GM21576 (cell line): ENCODE measurements around the gene RUVBL2.
"Not testable (repeated sequence)": the region's sequence is repeated elsewhere in the genome, so short reads cannot be mapped to it uniquely, and the experiment has no call there.

ENCODE experiments used
- ATAC-seq: cut with Tn5 transposase; IDR thresholded peaks from one replicate; pipeline ENCODE4 v1.9.1; 2021; ENCODE audit warnings: mild to moderate bottlenecking, moderate library complexity; ENCODE audit not compliant: unreplicated experiment

RUVBL2 gene

DNA sequence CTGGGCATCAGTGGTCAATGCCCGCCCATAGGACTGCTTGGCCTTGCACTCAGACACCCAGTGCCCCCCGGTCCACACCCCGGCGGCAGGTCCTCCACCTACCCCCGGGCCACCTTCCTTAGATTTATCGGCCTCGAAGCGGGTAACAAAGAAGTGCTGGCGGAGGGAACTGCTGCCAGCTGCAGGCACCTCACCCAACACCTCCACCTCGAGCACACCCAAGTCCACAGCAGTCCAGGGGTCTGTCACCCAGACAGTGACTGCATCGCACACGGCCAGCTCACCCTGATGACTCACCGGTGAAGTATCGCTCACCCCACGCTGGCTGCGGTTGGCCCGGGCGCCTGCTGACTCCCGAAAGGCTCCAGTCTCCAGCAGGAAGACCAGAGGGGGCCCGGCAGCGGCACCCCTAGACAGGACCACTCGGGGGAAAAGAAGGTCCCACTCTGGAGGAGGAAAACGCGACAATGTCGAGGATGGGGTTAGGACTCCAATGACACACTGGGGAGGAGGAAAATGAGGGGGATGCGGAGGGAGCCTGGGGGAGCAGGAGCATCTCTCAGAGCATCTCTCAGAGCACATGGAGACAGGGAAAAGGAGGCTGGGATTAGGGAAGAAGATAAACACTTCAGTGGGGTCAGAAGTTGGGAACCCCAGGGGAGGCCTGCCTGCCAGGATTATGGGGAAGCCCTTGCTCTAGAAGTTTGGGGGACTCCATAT is 45.0 kb downstream of the RUVBL2 start:
- not testable (repeated sequence) for ATAC-seq

DNA sequence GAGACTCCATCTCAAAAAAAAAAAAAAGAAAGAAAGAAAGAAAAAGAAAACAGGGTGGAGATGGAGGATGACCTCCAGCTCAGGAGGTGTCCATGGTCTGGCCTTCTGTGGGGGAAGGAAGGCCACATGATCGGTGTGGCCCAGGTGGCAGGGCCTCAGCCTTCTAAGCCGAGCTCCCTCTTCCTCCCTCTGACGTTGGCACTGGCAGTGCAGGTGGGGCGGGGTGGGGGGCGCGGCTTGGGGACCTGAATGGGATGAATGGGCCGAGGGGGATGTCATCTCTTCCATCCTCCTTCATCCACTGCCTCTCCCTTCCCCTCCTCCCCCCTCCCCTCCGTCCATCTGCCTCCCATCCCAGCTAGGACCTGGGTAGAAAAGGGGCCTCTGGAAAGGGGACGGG is 46.0 kb downstream of the RUVBL2 start:
- ATAC-seq: not testable (repeated sequence)

DNA sequence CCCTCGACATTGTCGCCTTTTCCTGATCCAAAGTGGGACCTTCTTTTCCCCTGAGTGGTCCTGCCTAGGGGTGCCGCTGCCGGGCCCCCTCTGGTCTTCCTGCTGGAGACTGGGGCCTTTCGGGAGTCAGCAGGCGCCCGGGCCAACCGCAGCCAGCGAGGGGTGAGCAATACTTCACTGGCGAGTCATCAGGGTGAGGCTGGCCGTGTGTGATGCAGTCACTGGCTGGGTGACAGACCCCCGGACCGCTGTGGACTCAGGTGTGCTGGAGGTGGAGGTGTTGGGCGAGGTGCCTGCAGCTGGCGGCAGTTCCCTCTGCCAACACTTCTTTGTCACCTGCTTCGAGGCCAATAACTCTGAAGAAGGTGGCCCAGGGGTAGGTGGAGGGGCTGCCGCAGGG is 48.5 kb downstream of the RUVBL2 start:
- ATAC-seq: no peak

DNA sequence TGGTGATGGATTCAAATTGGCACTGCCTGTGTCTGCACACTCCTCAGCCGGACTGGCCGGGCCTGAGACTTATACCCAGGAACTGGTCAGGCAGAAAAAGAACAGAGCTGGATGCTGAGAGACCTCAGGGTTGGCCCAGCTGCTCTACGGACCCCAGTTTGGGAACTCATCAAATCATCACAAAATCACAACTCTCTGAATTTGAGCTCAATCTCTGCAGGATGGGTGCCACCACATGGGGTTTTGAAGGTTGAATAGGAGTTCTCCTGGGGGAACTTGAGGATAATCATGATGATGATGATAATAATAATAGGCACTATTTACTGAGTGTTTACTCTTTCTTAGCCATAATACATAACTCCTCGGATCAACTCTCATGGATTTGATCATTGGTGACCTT is 49.0 kb downstream of the RUVBL2 start:
- not testable (repeated sequence) for ATAC-seq

DNA sequence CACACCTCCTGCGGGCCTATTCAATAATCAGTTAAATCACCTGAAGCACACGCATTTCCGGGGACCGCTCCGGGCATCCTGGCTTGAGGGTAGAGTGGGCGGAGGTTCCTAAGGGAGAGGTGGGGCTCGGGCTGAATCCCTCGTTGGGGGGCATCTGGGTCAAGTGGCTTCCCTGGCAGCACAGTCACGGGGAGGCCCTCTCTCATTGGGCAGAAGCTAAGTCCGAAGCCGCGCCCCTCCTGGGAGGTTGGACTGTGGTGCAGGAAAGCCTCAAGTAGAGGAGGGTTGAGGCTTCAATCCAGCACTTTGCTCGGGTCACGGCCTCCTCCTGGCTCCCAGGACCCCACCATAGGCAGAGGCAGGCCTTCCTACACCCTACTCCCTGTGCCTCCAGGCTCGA is 49.9 kb downstream of the RUVBL2 start, which contains the start of gene CGB5:
TSS of gene CGB5 (plus strand) at position 301 of the 400 bp plus-strand sequence. CDS start 362 bp downstream, outside the sequence.
- not testable (repeated sequence) for ATAC-seq

DNA sequence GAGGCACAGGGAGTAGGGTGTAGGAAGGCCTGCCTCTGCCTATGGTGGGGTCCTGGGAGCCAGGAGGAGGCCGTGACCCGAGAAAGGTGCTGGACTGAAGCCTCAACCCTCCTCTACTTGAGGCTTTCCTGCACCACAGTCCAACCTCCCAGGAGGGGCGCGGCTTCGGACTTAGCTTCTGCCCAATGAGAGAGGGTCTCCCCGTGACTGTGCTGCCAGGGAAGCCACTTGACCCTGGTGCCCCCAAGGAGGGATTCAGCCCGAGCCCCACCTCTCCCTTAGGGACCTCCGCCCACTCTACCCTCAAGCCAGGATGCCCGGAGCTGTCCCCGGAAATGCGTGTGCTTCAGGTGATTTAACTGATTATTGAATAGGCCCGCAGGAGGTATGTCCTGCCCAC is 55.3 kb downstream of the RUVBL2 start, which contains the start of gene CGB8:
TSS of gene CGB8 (minus strand) at position 101 of the 400 bp plus-strand sequence. CDS start 372 bp downstream, outside the sequence.
- not testable (repeated sequence) for ATAC-seq

DNA sequence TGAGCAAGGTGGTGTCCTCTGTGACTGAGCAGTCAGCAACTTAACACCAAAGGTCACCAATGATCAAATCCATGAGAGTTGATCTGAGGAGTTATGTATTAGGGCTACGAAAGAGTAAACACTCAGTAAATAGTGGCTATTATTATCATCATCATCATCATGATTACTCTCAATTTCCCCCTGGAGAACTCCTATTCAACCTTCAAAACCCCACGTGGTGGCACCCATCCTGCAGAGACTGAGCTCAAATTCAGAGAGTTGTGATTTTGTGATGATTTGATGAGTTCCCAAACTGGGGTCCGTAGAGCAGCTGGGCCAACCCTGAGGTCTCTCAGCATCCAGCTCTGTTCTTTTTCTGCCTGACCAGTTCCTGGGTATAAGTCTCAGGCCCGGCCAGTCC is 56.1 kb downstream of the RUVBL2 start:
- ATAC-seq: not testable (repeated sequence)

DNA sequence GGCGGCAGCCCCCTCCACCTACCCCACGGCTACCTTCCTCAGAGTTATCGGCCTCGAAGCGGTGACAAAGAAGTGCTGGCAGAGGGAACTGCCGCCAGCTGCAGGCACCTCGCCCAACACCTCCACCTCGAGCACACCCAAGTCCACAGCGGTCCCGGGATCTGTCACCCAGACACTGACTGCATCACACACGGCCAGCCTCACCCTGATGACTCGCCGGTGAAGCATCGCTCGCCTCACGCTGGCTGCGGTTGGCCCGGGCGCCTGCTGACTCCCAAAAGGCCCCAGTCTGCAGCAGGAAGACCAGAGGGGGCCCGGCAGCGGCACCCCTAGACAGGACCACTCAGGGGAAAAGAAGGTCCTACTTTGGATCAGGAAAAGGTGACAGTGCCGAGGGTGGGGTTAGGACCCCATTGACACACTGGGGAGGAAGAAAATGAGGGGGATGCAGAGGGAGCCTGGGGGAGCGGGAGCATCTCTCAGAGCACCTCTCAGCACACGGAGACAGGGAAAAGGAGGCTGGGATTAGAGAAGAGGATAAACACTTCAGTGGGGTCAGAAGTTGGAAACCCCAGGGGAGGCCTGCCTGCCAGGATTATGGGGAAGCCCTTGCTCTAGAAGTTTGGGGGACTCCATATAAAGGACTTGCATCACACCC is 56.8 kb downstream of the RUVBL2 start:
- not testable (repeated sequence) for ATAC-seq

DNA sequence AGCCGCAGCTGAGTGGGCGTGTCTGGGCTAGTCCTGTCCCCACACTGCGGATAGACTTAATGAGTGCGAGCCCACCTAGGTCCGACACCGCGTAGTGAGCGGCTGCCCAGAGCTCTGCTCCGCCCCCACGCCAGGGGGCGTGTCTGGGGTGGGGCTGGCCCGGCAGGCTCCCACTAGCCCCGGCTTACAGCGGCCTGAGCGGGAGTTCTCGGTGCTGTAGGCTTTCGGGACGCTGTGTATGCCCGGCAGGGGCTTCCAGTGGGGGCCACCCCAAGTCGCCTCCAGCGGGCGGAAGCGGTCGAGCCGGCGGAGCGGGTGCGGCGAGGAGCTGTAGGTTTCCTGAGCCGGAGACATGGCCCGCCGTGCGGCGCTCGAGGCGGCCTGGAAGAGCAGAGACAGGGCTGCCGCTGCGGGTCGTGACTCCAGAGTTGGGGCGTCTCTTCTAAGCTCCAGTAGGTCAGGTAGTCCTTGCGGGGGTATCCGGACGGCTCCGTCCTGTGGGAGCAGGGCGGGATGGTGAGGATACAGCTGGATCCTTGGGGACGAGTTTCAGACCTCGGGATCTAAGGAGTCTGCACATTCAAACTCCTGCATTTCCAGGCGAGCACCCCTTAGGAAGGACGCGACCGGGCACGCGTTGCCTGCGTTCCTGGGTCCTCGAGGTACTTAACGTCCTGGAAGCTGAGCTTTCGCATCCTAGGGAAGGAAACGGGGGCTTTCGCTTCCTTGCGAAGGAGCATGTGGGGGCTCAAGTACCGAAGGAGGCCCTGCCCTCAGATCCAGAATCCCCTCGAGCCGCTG is 62.6 kb downstream of the RUVBL2 start:
- no peak for ATAC-seq

DNA sequence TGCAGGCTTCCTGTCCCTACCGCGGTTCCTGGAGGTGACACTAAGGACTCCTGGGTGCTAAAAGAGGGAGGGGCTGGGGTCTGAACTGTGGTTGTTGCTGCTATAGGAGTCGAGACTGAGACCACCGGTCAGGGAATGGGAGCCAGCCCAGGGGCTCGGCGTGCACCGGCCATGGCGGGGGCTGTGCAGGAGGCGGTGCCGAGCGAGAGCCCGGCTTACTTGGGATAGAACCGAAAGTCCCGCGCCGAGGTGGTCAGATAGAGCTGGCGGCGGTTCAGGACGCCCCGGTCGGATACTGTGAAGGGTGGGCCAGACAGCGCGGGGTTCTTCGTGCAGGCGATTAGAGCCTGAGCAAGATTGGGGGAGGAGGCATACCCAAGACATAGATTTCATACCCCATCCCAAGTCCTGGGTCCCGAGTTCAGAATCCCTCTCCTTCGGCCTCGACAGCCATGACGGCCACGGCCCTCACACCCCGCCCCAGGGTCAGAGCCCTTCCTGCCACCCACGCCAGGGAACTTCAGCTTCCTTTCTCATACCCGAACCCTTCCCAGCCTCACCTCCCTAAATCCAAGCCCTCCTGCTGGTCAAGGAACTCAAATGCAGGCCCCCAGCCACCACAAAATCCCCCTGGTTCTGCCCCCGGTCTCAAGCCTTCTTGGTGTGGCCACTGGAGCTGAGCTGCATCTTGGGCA is 63.4 kb downstream of the RUVBL2 start:
- not testable (repeated sequence) for ATAC-seq

DNA sequence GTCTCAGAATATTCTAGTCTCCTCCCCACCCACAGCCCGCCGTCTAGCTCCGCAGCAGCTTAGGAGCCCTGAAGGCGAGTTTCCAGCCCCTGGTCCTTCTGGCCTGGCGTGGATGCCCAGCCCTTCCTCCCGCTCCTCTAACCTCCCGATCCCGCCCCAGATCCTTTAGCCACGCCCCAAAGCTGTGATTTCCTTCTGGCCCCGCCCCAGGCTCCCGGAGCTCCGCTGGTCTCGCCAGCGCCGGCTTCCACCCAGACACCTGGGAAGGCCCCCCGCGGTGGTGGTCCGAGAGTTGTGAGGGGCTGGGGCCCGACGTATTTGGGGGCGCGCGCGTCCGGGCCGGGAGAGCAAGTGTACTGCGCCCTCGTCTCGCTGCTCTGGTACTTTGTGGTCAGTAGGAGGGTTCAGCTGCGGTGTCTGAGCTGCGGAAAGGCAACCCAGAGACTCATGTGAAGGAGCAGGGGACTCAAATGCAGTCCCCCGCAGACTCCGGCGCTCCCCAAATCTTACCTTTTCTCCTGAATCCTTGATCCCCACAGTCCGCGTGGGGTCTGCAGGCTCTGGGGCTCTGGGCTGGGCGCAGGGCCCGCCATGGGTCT is 64.0 kb downstream of the RUVBL2 start, which contains the start of gene CGB7:
TSS of gene CGB7 (minus strand) at position 114 of the 599 bp plus-strand sequence. CDS start 2,374 bp downstream, outside the sequence.
- no peak for ATAC-seq

DNA sequence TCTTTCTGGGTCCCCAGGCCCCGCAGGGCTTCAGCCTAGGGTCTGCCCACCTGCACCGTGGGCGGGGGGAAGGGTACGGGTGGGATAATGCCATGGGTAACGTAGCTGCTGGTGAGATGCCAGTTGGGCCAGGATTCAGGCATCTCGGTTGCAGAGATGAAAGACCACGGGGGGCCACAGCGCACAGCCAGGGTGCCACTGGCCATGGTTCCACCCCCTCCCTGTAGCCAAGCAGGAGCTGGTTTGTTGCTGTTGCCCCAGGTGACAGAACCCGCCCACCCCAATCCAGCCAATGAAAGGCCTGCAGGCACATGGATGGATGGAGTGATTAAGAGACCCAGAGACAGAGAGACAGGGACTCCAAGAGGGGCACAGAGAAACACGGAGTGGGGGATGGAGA is 64.9 kb downstream of the RUVBL2 start:
- no peak for ATAC-seq

DNA sequence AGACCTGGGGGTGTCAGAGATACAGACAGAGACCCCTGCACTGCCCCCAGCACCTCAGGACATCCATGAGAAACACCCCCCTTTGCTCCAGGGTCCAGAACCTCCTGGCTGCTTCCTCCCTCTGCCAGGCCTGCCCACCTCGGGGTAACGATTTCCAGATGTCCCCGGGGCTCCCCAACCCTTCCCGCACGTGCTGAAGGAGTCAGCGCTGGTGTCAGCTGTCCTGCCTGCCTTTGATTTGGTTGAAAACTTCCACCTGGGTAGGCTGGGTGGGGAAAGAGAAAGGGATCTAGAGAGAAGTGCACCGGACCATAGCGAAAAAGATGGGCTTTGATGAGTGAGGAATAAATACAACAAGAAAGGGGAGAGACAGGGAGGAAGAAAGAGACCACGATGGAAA is 65.4 kb downstream of the RUVBL2 start:
- no peak for ATAC-seq

DNA sequence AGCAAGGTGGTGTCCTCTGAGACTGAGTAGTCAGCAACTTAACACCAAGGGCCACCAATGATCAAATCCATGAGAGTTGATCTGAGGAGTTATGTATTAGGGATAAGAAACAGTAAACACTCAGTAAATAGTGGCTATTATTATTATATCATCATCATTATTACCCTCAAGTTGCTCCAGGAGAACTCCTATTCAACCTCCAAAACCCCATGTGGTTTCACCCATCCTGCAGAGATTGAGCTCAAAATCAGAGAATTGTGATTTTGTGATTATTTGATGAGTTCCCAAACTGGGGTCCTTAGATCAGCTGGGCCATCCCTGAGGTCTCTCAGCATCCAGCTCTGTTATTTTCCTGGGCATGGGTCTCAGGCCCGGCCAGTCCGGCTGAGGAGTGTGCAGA is 67.3 kb downstream of the RUVBL2 start:
- no peak for ATAC-seq

DNA sequence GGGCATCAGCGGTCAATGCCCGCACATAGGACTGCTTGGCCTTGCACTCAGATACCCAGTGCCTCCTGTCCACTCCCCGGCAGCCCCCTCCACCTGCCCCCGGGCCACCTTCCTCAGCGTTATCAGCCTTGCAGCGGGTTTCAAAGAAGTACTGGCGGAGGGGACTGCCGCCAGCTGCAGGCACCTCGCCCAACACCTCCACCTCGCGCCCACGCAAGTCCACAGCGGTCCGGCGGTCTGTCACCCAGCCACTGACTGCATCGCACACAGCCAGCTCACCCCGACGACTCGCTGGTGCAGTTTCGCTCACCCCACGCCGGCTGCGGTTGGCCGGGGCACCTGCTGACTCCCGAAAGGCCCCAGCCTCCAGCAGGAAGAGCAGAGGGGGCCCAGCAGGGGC is 67.8 kb downstream of the RUVBL2 start:
- ATAC-seq: no peak

DNA sequence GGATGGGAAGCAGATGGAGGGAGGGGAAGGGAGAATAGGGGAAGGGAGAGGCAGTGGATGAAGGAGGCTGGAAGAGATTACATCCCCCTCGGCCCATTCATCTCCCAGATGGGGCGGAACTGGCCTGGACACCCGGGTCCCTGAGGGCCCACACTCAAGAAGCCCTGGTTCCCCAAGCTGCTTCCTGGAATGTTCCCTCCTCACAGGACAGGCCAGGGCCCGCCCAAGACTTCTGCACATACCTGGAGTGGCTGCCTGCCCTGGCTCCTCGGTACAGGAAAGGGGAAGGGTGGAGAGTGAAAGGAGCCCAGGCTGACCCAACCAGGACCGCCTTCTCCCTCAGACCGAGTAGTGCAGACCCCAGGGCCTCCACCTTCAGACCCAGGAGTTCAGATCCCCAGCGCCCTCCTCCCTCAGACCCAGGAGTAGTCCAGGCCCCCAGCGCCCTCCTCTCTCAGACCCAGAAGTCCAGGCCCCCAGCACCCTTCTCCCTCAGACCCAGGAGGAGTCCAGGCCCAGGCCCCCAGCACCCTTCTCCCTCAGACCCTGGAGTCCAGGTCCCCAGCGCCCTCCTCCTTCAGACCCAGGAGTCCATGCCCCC is 70.4 kb downstream of the RUVBL2 start:
- ATAC-seq: no peak

DNA sequence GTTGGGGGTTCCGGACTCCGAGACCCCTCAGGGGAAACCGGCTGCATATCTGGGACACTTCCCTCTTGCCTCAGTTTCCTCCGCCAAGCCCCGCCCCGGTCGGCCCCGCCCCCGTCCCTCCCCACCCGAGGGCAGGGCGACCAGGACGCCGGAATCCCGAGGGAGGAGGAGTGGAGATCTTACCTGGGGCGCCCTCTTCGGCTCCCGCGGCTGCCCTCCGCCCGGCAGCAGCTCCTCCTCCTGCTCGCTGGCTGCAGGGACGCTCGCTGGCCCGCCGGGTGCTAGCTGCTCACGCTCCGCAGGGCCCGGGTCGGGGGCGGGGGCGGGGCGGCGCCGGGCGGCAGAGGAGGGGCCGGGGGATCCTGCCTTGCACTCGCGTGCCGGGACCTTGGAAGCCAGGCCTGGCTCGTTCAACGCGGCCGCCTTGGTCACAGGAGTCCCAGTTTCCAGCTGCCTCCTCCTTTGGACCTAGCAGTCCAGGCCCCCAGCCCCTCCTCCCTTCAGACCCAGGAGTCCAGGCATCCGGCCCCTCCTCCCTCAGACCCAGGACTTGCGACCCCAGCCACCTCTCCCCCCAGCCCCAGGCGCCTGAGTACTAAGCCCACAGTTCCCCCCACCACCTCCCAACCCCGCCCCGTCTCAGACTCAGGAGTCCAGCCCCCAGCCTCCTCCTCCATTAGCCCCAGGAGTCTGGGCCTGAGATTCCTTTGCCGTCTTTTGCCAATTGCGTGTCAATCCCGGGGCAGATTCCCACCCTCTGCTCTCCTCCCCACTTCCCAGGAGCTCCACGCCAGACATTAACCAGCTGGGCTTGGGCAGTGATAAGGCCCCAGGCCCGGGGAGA is 71.3 kb downstream of the RUVBL2 start, which contains the start of gene NTF4:
TSS of gene NTF4 (minus strand) at position 51 of the 844 bp plus-strand sequence. CDS start 2,821 bp downstream, outside the sequence.
- ATAC-seq: no peak
